Measurements from ENCODE around the gene TRIM2. TPM values are rescaled to one million over a fixed set of nuclear protein-coding genes. Genes with fewer than 3 reads are reported as not detected.
A peak's percentile ranks its signal among the peaks of the same experiment; 100 is the strongest.

The TRIM2 gene
- total RNA-seq (2014; rRNA removed; shearing (Covaris generic)) (0.06 and 0.46 TPM in 2 replicates), total RNA-seq (2022) (0.29 TPM in 1 of 2 replicates, not detected in the other), Bru-seq, nascent RNA (percentile 21 among the genes with signal in this experiment), BruChase-seq, experiment 1, labeled RNA remaining after a 6-hour chase (percentile 20 among the genes with signal in this experiment), BruChase-seq, experiment 2, labeled RNA remaining after a 2-hour chase (percentile 24 among the genes with signal in this experiment)
- long read RNA-seq, partial matches to known transcripts: 0 of 2 reads
- long read RNA-seq, other reads (novel, unspliced or antisense): 2 of 2 reads

GRCh38 chr4:153204247-153204671 lies at the start of gene TRIM2:
Gene TRIM2, plus strand, starts transcription at chr4:153204443. Its CDS starts 88 bp downstream, at chr4:153204531.
- no peak for DNase-seq (ENCODE audit: low spot score)
- ChIA-PET POLR2A (interaction anchor here (0.6 to 1.3 kb wide), 3 partner anchors 26 to 235 kb away, joined by 3 to 4 read pairs (median 3); no protein-coding TSS in a partner anchor), CTCF (ENCODE audit: unreplicated experiment) (no interaction called here)
- Histone ChIP-seq H3K4me2 (ENCODE audit: low read length) (no peak within 1 kb of the TSS), H3K4me1 (ENCODE audit: insufficient read depth, low read length, poor library complexity, severe bottlenecking) (no peaks in the 10 kb centered on the region), H2AFZ (ENCODE audit: low read length) (no peak within 1 kb of the TSS), H3K9me2 (ENCODE audit: insufficient read depth, low read length) (no peaks in the 10 kb centered on the region), H3K9me3 (ENCODE audit: low read length) (no peaks in the 10 kb centered on the region), H3K27ac (ENCODE audit: low read depth, low read length, poor library complexity, severe bottlenecking) (no peak within 1 kb of the TSS), H4K20me1 (ENCODE audit: insufficient read depth, low read length) (no peaks in the 10 kb centered on the region), H3K79me2 (ENCODE audit: insufficient read depth, low read depth, low read length) (no peaks in the 10 kb centered on the region), H3K36me3 (ENCODE audit: insufficient read depth, low read length) (no peaks in the 10 kb centered on the region), H3K4me3 (ENCODE audit: low read depth, low read length, poor library complexity, severe bottlenecking) (no peak within 1 kb of the TSS)
- intact Hi-C loops (cut with micrococcal nuclease; ENCODE audit: unreplicated experiment): no loop called here
- no TSS peak for BruUV-seq (replicated peaks)
- TF ChIP-seq, protein P1, sequence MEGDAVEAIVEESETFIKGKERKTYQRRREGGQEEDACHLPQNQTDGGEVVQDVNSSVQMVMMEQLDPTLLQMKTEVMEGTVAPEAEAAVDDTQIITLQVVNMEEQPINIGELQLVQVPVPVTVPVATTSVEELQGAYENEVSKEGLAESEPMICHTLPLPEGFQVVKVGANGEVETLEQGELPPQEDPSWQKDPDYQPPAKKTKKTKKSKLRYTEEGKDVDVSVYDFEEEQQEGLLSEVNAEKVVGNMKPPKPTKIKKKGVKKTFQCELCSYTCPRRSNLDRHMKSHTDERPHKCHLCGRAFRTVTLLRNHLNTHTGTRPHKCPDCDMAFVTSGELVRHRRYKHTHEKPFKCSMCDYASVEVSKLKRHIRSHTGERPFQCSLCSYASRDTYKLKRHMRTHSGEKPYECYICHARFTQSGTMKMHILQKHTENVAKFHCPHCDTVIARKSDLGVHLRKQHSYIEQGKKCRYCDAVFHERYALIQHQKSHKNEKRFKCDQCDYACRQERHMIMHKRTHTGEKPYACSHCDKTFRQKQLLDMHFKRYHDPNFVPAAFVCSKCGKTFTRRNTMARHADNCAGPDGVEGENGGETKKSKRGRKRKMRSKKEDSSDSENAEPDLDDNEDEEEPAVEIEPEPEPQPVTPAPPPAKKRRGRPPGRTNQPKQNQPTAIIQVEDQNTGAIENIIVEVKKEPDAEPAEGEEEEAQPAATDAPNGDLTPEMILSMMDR (conservative IDR thresholded peaks at IDR 0.05; ENCODE audit: low read length): no peak
- no peak for TF ChIP-seq EZH2phosphoT487 (IDR thresholded peaks at IDR 0.05; ENCODE audit: borderline replicate concordance, low read depth, low read length)

GRCh38 chr4:153155686-153156085 lies 48.6 kb upstream of the TRIM2 start:
- Histone ChIP-seq H3K36me3 (ENCODE audit: insufficient read depth, low read length) (no peaks in the 10 kb centered on the region), H3K79me2 (ENCODE audit: insufficient read depth, low read depth, low read length) (no peaks in the 10 kb centered on the region), H2AFZ (ENCODE audit: low read length) (peak overlapping the region; percentile 11; the same call in 1 of the 2 replicates), H3K27ac (ENCODE audit: low read depth, low read length, poor library complexity, severe bottlenecking) (no peak overlapping the region), H3K4me3 (ENCODE audit: low read depth, low read length, poor library complexity, severe bottlenecking) (no peak overlapping the region), H3K4me2 (ENCODE audit: low read length) (peak overlapping the region; percentile 2; the same call in 1 of the 2 replicates), H3K4me1 (ENCODE audit: insufficient read depth, low read length, poor library complexity, severe bottlenecking) (peaks cover 23% of the 10 kb centered on the region), H3K9me2 (ENCODE audit: insufficient read depth, low read length) (no peaks in the 10 kb centered on the region), H4K20me1 (ENCODE audit: insufficient read depth, low read length) (no peaks in the 10 kb centered on the region), H3K9me3 (ENCODE audit: low read length) (no peaks in the 10 kb centered on the region)
- ChIA-PET POLR2A (interaction anchor here (0.6 to 0.7 kb wide), 3 partner anchors 307 to 487 kb away, joined by 3 to 10 read pairs (median 4); no protein-coding TSS in a partner anchor), CTCF (ENCODE audit: unreplicated experiment) (no interaction called here)
- BruUV-seq (replicated peaks): no TSS peak
- intact Hi-C loops (cut with micrococcal nuclease; ENCODE audit: unreplicated experiment): no loop called here
- TF ChIP-seq, protein P1 (conservative IDR thresholded peaks at IDR 0.05; ENCODE audit: low read length): no peak
- TF ChIP-seq EZH2phosphoT487 (IDR thresholded peaks at IDR 0.05; ENCODE audit: borderline replicate concordance, low read depth, low read length): no peak
- DNase-seq (ENCODE audit: low spot score): no peak

- Histone ChIP-seq H3K9me2 (ENCODE audit: insufficient read depth, low read length) (no peaks in the 10 kb centered on the region), H3K4me2 (ENCODE audit: low read length) (peak overlapping the region; percentile 2; the same call in 1 of the 2 replicates), H2AFZ (ENCODE audit: low read length) (peak overlapping the region; percentile 11; the same call in 1 of the 2 replicates), H3K36me3 (ENCODE audit: insufficient read depth, low read length) (no peaks in the 10 kb centered on the region), H4K20me1 (ENCODE audit: insufficient read depth, low read length) (no peaks in the 10 kb centered on the region), H3K27ac (ENCODE audit: low read depth, low read length, poor library complexity, severe bottlenecking) (no peak overlapping the region), H3K4me3 (ENCODE audit: low read depth, low read length, poor library complexity, severe bottlenecking) (no peak overlapping the region), H3K9me3 (ENCODE audit: low read length) (no peaks in the 10 kb centered on the region), H3K4me1 (ENCODE audit: insufficient read depth, low read length, poor library complexity, severe bottlenecking) (peaks cover 23% of the 10 kb centered on the region), H3K79me2 (ENCODE audit: insufficient read depth, low read depth, low read length) (no peaks in the 10 kb centered on the region)
- no TSS peak for BruUV-seq (replicated peaks)
- CTCF ChIA-PET (ENCODE audit: unreplicated experiment): no interaction called here
- DNase-seq (ENCODE audit: low spot score): peak; percentile 30
- no peak for TF ChIP-seq EZH2phosphoT487 (IDR thresholded peaks at IDR 0.05; ENCODE audit: borderline replicate concordance, low read depth, low read length)
- TF ChIP-seq, protein P1 (conservative IDR thresholded peaks at IDR 0.05; ENCODE audit: low read length): peak; percentile 68
- intact Hi-C loops (cut with micrococcal nuclease; ENCODE audit: unreplicated experiment): no loop called here
- POLR2A ChIA-PET: interaction anchor here (0.6 to 0.7 kb wide), 3 partner anchors 308 to 477 kb away, joined by 3 to 7 read pairs (median 4); no protein-coding TSS in a partner anchor
Observed at GRCh38 chr4:153156263-153156662, 48.0 kb upstream of the TRIM2 start.
